OCI-LY7 (cell line): Measurements from ENCODE around the gene LIN37. TPM values are rescaled to one million over a fixed set of nuclear protein-coding genes. Genes with fewer than 3 reads are reported as not detected.

Experiments
- BruUV-seq: library from RNA; stranded (reverse); fragments of 400-500 nt; replicated peaks from 2 replicates; lab custom pipeline; 2021; lab: Mats Ljungman, UMichigan
- CTCF ChIA-PET: fragments of 300-600 bp; sonication (Branson Sonifier 250); formaldehyde crosslinking; loops from one replicate; lab custom pipeline; 2022; ENCODE audit warnings: antibody characterized with exemption; ENCODE audit not compliant: unreplicated experiment; lab: Charles Lee
- POLR2A ChIA-PET: fragments of 300-600 bp; sonication (Branson Sonifier 250); formaldehyde crosslinking; loops from one replicate; lab custom pipeline; 2022; ENCODE audit warnings: antibody characterized with exemption; lab: Charles Lee
- DNase-seq: peaks from one replicate; pipeline ENCODE4 v3.0.0-alpha.2; 2015; ENCODE audit warnings: low spot score
- H2AFZ ChIP-seq: fragments of 200-600 bp; sonication (generic), shearing (Covaris generic); 2 replicates; pipeline ENCODE4 v1.6.1; 2014; ENCODE audit warnings: mild to moderate bottlenecking, antibody characterized with exemption, low read length, moderate library complexity
- H3K27ac ChIP-seq: fragments of 200-600 bp; sonication (generic); 2 replicates; pipeline ENCODE4 v1.5.1; 2014; ENCODE audit warnings: mixed run types, low read depth, mild to moderate bottlenecking, moderate library complexity, low read length, inconsistent platforms; ENCODE audit not compliant: poor library complexity, severe bottlenecking
- H3K36me3 ChIP-seq: fragments of 200-600 bp; sonication (generic); 2 replicates; pipeline ENCODE4 v1.6.1; 2014; ENCODE audit warnings: mild to moderate bottlenecking, antibody characterized with exemption, low read length, moderate library complexity, mixed read lengths; ENCODE audit not compliant: insufficient read depth
- H3K4me1 ChIP-seq: fragments of 200-600 bp; sonication (generic); 2 replicates; pipeline ENCODE4 v1.5.1; 2014; ENCODE audit warnings: mild to moderate bottlenecking, low read length; ENCODE audit not compliant: insufficient read depth, poor library complexity, severe bottlenecking
- H3K4me2 ChIP-seq: fragments of 200-600 bp; sonication (generic); 2 replicates; pipeline ENCODE4 v1.6.1; 2014; ENCODE audit warnings: mild to moderate bottlenecking, low read length
- H3K4me3 ChIP-seq: fragments of 200-600 bp; sonication (generic); 2 replicates; pipeline ENCODE4 v1.5.1; 2014; ENCODE audit warnings: mild to moderate bottlenecking, low read depth, low read length; ENCODE audit not compliant: poor library complexity, severe bottlenecking
- H3K79me2 ChIP-seq: fragments of 200-600 bp; sonication (generic); 2 replicates; pipeline ENCODE4 v1.6.1; 2016; ENCODE audit warnings: low read depth, mild to moderate bottlenecking, low read length, moderate library complexity, mixed read lengths; ENCODE audit not compliant: insufficient read depth
- H3K9me2 ChIP-seq: fragments of 200-600 bp; sonication (generic); 2 replicates; pipeline ENCODE4 v1.6.1; 2016; ENCODE audit warnings: mild to moderate bottlenecking, low read length, mixed read lengths; ENCODE audit not compliant: insufficient read depth
- H3K9me3 ChIP-seq: fragments of 200-600 bp; sonication (generic); 2 replicates; pipeline ENCODE4 v1.6.1; 2014; ENCODE audit warnings: mild to moderate bottlenecking, mixed run types, low read length, mixed read lengths
- H4K20me1 ChIP-seq: fragments of 200-600 bp; sonication (generic); 2 replicates; pipeline ENCODE4 v1.6.1; 2014; ENCODE audit warnings: mild to moderate bottlenecking, antibody characterized with exemption, low read length, moderate library complexity, mixed read lengths; ENCODE audit not compliant: insufficient read depth
- EZH2phosphoT487 ChIP-seq: fragments of 200-600 bp; sonication (generic); IDR thresholded peaks from 2 replicates; pipeline ENCODE4 v1.6.1; 2018; ENCODE audit warnings: low read depth, borderline replicate concordance, mild to moderate bottlenecking, mixed run types, antibody characterized with exemption, low read length, moderate library complexity, mixed read lengths
- intact Hi-C: fragments of 100-400 bp; cut with micrococcal nuclease; formaldehyde crosslinking; loops from one replicate; pipeline ENCODE4 v1.10.0; 2022; ENCODE audit not compliant: unreplicated experiment
- total RNA-seq, 2 experiments: library from RNA; depleted of rRNA in 1 of 2; stranded (reverse); fragments of >200 nt in 1 of 2; shearing (Covaris generic) in 1 of 2; gene quantifications; 2 replicates each; pipeline ENCODE4 v1.2.3, GENCODE V29; 2014 to 2022
- TF ChIP-seq, protein P1 (sequence below): fragments of 200-600 bp; sonication (generic); conservative IDR thresholded peaks from 2 replicates; pipeline ENCODE4 v1.5.1; 2014; ENCODE audit warnings: mild to moderate bottlenecking, antibody characterized with exemption, low read length, moderate library complexity, mixed read lengths

LIN37 gene
- total RNA-seq, 2 experiments from 2014 or later = 11.6 to 11.7 TPM

DNA sequence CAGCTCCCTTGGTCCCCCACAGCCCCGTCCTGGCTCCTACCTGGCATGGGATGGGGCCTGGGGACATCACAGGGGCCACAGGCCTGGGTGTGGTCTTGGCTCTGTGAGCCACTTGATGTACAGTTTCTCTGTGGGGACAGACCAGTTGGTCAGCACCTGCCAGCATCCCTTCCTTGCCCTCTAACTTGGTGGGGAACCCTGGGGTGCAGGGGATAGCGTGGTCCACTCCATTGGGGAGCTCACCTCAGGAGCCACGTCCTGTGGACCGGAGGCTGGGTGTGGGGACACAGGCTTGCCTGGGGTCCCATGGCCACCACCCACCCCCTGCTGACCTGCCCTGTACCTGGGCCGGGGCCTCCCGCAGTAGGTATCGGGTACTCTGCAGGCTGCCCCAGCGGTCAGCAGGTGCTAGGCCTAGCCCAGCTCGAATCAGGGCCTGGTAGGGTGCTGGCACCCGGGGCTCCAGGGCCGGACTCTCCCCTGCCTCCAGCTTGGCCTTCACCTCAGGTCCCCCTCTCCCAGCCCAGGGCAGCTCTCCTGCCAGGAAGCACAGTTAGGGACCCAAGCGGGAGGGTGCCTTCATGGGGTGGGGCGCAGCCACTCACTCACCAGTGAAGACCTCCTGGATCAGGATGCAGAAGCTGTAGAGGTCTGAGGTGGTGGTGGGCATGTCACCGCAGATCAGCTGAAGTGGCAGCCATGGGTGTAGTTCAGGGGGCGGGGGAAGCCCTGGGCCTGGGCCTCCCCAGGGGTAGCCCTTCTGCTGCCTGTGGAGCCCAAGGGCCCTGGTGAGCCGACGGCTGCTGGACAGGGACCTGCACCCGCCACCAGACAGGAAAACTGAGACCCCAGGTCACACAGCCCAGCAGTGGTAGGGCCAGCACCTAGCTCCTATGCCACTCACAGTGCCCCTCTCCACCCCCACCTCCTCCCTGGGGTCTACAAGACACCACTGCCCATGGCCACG lies 41.9 kb downstream of the LIN37 start:
- Histone ChIP-seq H3K79me2 (no peaks in the 10 kb centered on the region), H3K36me3 (no peaks in the 10 kb centered on the region), H3K9me2 (no peaks in the 10 kb centered on the region), H2AFZ (no peak overlapping the region), H3K9me3 (no peaks in the 10 kb centered on the region), H3K4me1 (no peaks in the 10 kb centered on the region), H3K27ac (no peak overlapping the region), H3K4me3 (no peak overlapping the region), H4K20me1 (no peaks in the 10 kb centered on the region), H3K4me2 (no peak overlapping the region)
- no peak for DNase-seq
- intact Hi-C loops = no loop called here
- no peak for TF ChIP-seq EZH2phosphoT487
- TF ChIP-seq, protein P1, sequence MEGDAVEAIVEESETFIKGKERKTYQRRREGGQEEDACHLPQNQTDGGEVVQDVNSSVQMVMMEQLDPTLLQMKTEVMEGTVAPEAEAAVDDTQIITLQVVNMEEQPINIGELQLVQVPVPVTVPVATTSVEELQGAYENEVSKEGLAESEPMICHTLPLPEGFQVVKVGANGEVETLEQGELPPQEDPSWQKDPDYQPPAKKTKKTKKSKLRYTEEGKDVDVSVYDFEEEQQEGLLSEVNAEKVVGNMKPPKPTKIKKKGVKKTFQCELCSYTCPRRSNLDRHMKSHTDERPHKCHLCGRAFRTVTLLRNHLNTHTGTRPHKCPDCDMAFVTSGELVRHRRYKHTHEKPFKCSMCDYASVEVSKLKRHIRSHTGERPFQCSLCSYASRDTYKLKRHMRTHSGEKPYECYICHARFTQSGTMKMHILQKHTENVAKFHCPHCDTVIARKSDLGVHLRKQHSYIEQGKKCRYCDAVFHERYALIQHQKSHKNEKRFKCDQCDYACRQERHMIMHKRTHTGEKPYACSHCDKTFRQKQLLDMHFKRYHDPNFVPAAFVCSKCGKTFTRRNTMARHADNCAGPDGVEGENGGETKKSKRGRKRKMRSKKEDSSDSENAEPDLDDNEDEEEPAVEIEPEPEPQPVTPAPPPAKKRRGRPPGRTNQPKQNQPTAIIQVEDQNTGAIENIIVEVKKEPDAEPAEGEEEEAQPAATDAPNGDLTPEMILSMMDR = no peak
- BruUV-seq = no TSS peak
- ChIA-PET POLR2A (interaction anchor here (0.6 to 1.0 kb wide), 2 partner anchors 46 to 83 kb away, joined by 3 to 4 read pairs; no protein-coding TSS in a partner anchor), CTCF (no interaction called here)

DNA sequence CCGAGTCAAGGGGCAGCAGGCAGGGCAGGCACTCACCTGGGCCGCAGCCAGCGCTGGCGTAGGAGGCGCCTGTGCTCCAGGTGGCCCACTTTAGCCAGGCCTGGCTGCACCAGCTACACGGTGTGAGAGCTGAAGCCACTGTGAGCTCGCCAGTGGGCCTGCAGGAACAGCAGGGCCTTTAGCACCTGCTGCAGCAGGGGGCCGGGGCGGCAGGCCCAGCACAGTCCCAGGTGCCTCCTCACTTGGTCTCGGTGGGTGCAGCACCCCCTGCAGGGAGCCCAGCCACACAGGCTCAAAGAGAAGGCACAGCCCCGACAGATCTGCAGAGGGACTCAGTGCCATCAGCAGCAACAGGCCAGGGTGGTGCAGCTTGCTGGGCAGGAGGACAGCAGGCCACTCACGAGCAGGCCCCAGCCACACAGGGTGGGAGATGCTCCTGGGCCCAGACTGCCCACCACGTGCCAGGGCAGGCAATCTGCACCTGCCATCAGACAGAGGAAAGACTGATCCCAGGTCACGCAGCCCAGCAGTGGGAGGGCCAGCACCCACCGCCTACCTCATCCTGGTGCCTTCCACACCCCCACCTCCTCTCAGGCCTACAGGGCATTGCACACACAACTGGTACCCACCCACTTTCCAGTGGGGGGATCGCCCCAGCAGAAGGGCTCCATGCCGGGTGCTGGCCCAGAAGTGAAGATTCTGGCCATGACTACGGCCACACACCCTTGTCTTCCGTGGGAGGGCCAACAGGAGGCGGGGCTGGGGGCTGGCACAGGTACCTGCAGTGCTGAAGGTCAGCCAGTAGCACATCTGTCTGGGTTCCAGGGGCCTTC lies 42.8 kb downstream of the LIN37 start:
- TF ChIP-seq, protein P1 = peak; percentile 66; the same call in 1 of the 2 replicates
- no peak for TF ChIP-seq EZH2phosphoT487
- H3K4me1 ChIP-seq = no peaks in the 10 kb centered on the region
- no peak overlapping the region for H3K27ac ChIP-seq
- BruUV-seq = no TSS peak
- no peak overlapping the region for H3K4me2 ChIP-seq
- intact Hi-C loops = loop anchor here (1.0 kb wide), 1 partner anchor 98 kb away; no protein-coding TSS in a partner anchor
- H3K9me3 ChIP-seq = no peaks in the 10 kb centered on the region
- DNase-seq = peak; percentile 56
- no peaks in the 10 kb centered on the region for H3K36me3 ChIP-seq
- H3K79me2 ChIP-seq = no peaks in the 10 kb centered on the region
- H4K20me1 ChIP-seq = no peaks in the 10 kb centered on the region
- H3K9me2 ChIP-seq = no peaks in the 10 kb centered on the region
- ChIA-PET POLR2A (no interaction called here), CTCF (no interaction called here)
- H3K4me3 ChIP-seq = no peak overlapping the region
- no peak overlapping the region for H2AFZ ChIP-seq
